Endothelial cell of umbilical vein (primary cell): ENCODE data around the gene MT1M.

Experiments used
- JUN ChIP-seq: IDR thresholded peaks from 2 replicates; pipeline ENCODE4 v1.6.1; 2011; ENCODE audit warnings: borderline replicate concordance, low read depth; ENCODE audit not compliant: insufficient read length, insufficient read depth
- POLR2A ChIP-seq: IDR thresholded peaks from 2 replicates; pipeline ENCODE4 v1.6.1; 2012; ENCODE audit warnings: low read depth, mild to moderate bottlenecking, control low read depth, low read length
- POLR2AphosphoS5 ChIP-seq: IDR thresholded peaks from 2 replicates; pipeline ENCODE4 v1.6.1; 2012; ENCODE audit warnings: low read depth, mild to moderate bottlenecking, control low read depth, low read length, moderate library complexity; ENCODE audit not compliant: insufficient read depth
- TF ChIP-seq, protein P1 (sequence below), 2 donors: IDR thresholded peaks; 1 replicate in 1 of 2; 2 replicates in 1 of 2; pipeline ENCODE4 v1.5.1; 2011; ENCODE audit warnings: low read length in 2 of 2, mild to moderate bottlenecking in 2 of 2, moderate library complexity in 2 of 2, control low read depth in 1 of 2, inconsistent platforms in 1 of 2, low read depth in 1 of 2; ENCODE audit not compliant: insufficient read depth in 1 of 2; ENCODE audit errors: extremely low read depth in 1 of 2

DNA sequence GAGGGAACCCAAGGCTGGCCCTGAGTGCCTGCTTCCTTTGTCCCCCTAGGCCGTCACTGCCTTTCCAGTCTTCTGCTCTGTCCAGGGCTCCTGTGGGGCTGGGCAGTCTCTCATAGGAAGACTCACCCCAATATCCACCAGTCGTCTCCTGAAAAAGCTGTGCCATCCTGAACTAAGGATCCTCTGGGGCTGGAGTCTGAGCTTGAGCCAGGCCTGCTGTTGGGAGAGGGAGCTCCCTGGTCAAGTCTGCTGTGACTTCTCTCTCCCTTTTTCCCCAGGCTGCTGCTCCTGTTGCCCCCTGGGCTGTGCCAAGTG, 38.1 kb downstream of the MT1M start:
- TF ChIP-seq, protein P1, sequence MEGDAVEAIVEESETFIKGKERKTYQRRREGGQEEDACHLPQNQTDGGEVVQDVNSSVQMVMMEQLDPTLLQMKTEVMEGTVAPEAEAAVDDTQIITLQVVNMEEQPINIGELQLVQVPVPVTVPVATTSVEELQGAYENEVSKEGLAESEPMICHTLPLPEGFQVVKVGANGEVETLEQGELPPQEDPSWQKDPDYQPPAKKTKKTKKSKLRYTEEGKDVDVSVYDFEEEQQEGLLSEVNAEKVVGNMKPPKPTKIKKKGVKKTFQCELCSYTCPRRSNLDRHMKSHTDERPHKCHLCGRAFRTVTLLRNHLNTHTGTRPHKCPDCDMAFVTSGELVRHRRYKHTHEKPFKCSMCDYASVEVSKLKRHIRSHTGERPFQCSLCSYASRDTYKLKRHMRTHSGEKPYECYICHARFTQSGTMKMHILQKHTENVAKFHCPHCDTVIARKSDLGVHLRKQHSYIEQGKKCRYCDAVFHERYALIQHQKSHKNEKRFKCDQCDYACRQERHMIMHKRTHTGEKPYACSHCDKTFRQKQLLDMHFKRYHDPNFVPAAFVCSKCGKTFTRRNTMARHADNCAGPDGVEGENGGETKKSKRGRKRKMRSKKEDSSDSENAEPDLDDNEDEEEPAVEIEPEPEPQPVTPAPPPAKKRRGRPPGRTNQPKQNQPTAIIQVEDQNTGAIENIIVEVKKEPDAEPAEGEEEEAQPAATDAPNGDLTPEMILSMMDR (IDR thresholded peaks at IDR 0.05; ENCODE audit: extremely low read depth in 1 of 2, insufficient read depth in 1 of 2, low read depth in 1 of 2, low read length in 2 of 2), result no peak
- TF ChIP-seq POLR2AphosphoS5, result no peak
- TF ChIP-seq POLR2A, result no peak
- no peak for TF ChIP-seq JUN
